Renal cortical epithelial cell (primary cell): ENCODE results near the gene MFAP3. TPM values are rescaled to one million over a fixed set of nuclear protein-coding genes. Genes with fewer than 3 reads are reported as not detected.
"Not testable (repeated sequence)": the region's sequence is repeated elsewhere in the genome, so short reads cannot be mapped to it uniquely, and the experiment has no call there.

Source experiments
- DNase-seq: peaks from one replicate; pipeline ENCODE4 v3.0.0-alpha.2; 2011; ENCODE audit warnings: low read depth
- total RNA-seq: library from RNA; depleted of rRNA; stranded (reverse); fragments of >200 nt; gene quantifications from 2 replicates; pipeline ENCODE4 v1.2.3, GENCODE V29; 2014

MFAP3 gene
- total RNA-seq, 1 donor from 2014 or later, result 72.1 TPM

- DNase-seq, result no peak
These were observed 14.7 kb downstream of the MFAP3 start for GRCh38 chr5:154053468-154053867.

GRCh38 chr5:154055201-154055600 lies 16.4 kb downstream of the MFAP3 start:
- no peak for DNase-seq

DNA sequence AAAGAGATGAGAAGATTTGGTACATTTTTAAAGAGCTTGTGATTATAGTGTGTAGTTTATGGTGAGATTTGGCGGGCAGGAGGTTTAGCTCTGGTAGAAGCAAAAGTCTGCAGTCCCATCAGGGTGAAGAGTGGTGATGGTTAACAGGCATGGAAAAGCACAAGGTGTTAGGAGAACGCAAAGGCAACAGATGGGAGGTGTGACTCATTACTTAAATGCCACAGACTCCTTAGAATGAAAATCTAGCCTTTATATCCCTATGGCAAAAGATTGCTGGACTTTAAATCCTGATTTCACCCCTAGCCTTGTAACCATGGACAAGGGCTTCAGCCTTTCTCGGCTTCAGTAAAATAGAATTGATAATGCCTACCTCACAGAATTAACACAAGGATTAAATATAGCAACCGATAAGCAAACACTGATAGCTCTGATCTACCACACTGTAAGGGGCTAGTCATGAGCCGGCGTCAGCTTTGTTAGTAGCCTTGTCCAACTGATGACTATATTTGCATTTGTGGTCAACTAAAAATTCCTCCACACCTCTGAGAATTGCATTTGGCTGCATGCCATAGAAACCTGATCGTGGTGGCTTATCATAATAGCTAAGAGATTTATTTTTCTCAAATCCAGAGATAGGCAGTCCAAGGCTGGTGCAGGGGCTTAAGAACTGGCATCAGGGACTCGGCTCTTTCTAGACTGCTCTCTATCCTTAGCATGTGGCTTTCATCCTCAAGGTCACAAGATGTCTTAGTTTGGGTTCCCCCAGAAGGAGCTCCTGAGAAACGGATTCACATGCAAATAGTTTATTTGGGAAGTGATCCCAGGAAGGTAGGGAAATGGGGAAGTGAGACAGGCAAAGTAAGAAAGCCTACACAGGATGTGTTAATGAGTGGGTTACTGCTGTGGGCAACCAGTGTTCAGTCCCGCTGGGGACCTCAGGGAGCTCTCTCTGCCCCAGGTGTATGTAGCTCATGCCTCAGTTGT lies 19.6 kb downstream of the MFAP3 start:
- DNase-seq, result peak; percentile 77

GRCh38 chr5:154059039-154059430 lies 20.3 kb downstream of the MFAP3 start:
- no peak for DNase-seq

GRCh38 chr5:154059583-154059982 lies 20.8 kb downstream of the MFAP3 start:
- DNase-seq, result no peak

GRCh38 chr5:154060606-154061005 lies 21.8 kb downstream of the MFAP3 start:
- DNase-seq, result no peak

GRCh38 chr5:154063372-154063771 lies 24.6 kb downstream of the MFAP3 start:
- no peak for DNase-seq

GRCh38 chr5:154065971-154066370 lies 27.2 kb downstream of the MFAP3 start:
- DNase-seq, result no peak

GRCh38 chr5:154069854-154070253 lies 31.1 kb downstream of the MFAP3 start:
- DNase-seq, result not testable (repeated sequence)

DNA sequence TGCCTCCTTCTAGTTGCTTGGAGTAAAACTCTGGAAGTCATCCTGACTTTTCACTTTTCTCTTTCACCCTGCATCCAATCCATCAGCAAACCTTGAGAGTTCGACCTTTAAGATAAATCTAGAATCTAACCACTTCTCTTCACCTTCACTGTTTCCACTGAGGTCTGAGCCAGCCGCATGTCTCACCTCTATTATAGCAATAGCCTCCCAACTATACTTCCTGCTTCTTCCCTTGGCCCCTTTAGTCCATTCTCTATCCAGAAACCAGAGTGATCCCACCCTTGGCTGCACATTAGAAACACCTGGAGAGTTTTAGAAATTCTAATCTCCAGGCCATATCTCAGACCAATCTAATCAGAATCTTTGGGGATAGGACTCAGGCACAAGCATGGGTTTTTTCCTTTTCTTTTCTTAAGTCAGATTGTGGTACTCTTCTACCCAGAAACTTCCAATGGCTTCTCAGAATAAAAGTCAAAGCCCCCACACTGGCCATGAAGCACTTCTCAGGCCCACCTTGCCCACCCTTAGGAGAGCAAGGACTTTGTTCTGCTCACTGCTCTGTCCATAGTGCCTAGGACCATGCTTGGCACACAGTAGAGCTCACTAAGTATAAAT lies 33.1 kb downstream of the MFAP3 start:
- no peak for DNase-seq

GRCh38 chr5:154072414-154073171 lies 33.8 kb downstream of the MFAP3 start:
- DNase-seq, result peak; percentile 57

- no peak for DNase-seq
These were observed 37.6 kb downstream of the MFAP3 start for GRCh38 chr5:154076240-154076922.

GRCh38 chr5:154077696-154078095 lies 38.9 kb downstream of the MFAP3 start:
- peak; percentile 89 for DNase-seq

- no peak for DNase-seq
These were observed 39.5 kb downstream of the MFAP3 start for GRCh38 chr5:154078272-154078671.

DNA sequence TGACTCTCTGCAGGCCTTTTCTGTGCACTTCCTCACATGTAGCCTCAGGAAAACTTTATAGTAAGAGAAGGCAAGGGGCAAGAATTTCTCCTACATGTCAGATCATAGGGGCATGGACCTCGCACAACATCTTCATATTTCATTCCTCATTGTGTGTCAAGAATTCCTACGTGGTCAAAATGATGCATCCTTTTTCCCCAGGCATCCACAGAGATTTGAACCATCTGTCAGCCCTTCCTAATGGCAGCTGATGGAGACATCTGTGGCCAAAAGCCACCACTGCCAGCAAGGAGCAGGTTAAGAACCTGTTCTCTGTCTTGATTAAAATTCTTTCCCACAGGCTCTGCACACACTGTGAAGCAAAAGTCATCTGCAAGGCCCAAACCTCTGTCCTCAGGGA lies 42.5 kb downstream of the MFAP3 start:
- no peak for DNase-seq

DNA sequence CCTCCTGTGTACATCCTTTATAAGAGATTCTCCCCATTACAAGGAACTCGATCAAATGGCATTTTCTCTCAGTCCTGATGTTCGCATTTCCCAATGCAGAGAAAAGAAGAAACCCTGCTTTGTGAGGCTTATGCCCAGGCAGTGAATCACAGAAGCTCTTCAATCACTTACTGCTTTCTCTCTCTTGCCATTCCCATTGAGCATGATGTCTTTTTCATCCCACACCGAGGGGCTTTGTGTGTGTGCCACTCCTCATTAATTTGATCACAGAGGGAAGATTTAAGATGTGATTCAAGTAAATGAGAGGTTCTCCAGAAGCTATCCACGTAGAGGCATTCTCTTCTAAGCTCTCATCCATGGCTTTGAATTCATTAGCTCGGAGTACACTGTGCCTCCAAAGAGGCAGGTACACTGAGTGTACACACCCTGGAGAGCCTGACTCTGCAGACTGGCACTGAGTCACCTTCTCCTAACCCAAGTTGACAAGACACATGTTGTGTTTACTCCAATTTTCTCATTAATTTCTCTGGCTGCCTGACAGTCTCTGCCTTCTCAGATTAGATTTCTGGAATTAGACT lies 45.4 kb downstream of the MFAP3 start:
- DNase-seq, result no peak

DNA sequence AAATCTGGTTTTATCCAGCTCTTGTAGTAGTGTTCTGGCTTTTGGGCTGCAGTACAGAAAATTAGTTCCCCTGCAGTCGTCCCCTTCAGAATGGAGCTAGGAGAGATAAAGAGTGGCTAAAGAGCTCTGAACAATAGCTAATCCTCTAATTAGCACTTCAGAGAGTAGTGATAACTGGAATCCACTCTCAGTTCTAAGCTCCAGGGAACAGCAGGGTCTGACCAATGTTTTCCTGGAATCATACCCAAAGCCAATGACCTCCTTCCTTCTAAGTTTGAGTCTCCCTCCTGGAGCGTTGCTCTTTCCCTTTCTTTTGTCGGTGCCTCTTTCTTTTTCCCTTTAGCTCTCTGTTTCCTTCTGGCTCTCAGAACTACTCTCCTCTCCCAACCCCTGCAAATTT lies 47.4 kb downstream of the MFAP3 start:
- DNase-seq, result no peak

GRCh38 chr5:154086641-154087040 lies 47.9 kb downstream of the MFAP3 start:
- DNase-seq, result no peak

GRCh38 chr5:154087260-154087659 lies 48.5 kb downstream of the MFAP3 start:
- peak; percentile 90 for DNase-seq

DNA sequence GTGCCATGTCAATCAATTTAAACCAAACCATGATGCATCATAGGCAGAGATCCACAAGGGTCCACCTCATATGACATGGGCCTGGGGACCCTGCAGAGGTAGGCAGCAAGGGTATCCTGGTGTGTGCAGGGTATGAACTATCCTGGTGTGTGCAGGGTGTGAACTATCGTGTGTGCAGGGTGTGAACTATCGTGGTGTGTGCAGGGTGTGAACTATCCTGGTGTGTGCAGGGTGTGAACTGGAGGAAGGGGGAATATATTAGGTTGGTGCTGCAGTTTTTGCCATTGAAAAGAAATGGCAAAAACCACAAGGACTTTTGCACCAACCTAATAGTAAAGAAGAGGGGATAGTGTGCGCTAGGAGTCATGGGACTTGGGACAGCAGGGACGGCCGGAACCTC lies 50.0 kb downstream of the MFAP3 start:
- no peak for DNase-seq

DNA sequence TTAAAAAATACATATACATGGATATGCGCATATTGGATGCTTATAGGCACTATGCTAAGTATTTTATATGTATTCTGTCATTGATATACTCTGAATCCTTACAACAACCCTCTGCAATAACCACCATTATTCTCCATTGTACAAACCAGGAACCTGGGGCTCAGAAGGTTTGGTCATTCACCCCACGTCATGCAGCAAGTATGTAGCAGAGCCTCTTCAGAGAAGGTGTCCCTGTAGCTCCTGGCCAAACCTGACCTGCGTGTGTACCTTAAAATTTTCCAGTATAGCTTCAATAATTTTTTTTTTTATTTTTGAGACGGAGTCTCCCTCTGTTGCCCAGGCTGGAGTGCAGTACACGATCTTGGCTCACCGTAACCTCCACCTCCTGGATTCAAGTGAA lies 51.9 kb downstream of the MFAP3 start:
- no peak for DNase-seq
